Colon (tissue), 2 donors: ENCODE data around the gene TWNK.
"Not testable (repeated sequence)": the region's sequence is repeated elsewhere in the genome, so short reads cannot be mapped to it uniquely, and the experiment has no call there.

Source experiments
- FAIRE-seq: peaks from 2 replicates; lab custom pipeline; 2012; peaks lifted over from hg19 to GRCh38; lab: Jason Lieb, UNC
- donor health status: control.
- donor health status: control.

Gene TWNK

GRCh38 chr10:101030496-101031127, 43.3 kb downstream of the TWNK start:
- no peak for FAIRE-seq

DNA sequence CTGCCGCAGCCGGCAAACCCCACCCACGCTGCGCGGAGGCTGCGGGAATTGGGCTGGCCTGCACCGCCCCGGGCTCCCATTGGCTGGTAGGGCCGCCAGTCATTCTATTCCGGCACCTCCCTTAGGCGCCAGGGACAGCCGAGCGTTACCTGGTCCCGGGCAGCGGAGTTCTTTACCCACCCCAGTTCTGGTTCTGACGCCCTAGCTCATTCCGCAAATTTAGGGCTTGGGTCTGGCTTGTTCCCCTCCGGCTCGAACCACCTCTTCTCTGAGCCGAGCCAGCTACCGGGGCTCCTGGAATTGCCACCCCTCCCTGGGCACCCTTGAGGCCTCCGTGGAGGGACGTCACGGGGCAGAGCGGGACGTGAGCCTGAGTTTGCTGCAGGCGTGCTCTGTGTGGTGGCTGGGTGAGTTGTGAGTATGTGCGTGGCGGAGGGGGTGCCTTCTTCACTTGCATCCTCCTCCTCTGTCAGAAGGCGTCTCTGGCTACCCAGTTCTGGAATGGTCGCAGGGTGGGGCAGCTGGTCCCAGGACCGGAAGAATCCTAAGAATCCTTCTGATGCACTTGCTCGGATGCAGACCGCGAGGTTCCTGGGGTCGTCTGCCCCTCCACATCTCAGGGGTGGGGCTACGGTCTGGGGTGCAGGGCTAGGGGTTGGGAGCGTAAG, 43.9 kb downstream of the TWNK start, which contains the start of the genes PDZD7 and SFXN3:
Gene PDZD7, minus strand, starts transcription at position 2 of the 668 bp plus-strand sequence. CDS start 910 bp downstream, outside the sequence.
Gene SFXN3, plus strand, starts transcription at position 107 of the 668 bp plus-strand sequence. CDS start 3,461 bp downstream, outside the sequence.
- FAIRE-seq, result no peak

GRCh38 chr10:101031796-101032636, 44.7 kb downstream of the TWNK start:
- no peak for FAIRE-seq

GRCh38 chr10:101032637-101033224, 45.4 kb downstream of the TWNK start:
- FAIRE-seq, result no peak

DNA sequence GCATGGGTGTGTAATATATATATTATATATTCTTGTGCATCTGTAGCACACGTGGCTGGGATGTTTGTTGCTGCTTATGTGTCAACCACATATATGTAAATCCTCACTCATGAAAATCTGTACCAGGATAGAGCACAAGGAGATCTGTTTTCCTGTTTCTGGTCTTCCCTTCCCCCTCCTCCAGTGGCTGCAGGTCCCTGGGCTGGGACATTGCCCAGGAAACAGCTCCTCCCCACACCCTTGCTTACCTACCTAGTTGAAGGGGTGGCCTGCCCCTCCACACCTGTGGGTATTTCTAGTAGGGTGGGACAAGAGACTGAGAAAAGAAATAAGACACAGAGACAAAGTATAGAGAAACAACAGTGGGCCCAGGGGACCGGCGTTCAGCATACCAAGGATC, 45.9 kb downstream of the TWNK start:
- no peak for FAIRE-seq

GRCh38 chr10:101034404-101034803, 47.1 kb downstream of the TWNK start:
- FAIRE-seq, result not testable (repeated sequence)

DNA sequence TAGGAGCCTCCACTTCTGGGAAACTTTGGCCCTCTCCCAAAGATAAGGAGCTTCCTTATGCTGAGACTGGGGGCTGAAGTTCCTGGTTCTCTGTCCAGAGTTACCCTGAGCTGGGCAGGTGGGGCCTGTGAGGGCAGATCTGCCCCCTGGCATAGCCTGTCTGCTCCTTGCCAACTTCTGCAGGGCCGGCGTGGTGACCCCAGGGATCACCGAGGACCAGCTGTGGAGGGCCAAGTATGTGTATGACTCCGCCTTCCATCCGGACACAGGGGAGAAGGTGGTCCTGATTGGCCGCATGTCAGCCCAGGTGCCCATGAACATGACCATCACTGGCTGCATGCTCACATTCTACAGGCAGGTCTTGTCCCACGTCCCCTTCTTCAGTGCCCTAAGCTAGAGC, 48.0 kb downstream of the TWNK start:
- FAIRE-seq, result no peak

- FAIRE-seq, result no peak
These were observed 48.8 kb downstream of the TWNK start for GRCh38 chr10:101035916-101036702.

DNA sequence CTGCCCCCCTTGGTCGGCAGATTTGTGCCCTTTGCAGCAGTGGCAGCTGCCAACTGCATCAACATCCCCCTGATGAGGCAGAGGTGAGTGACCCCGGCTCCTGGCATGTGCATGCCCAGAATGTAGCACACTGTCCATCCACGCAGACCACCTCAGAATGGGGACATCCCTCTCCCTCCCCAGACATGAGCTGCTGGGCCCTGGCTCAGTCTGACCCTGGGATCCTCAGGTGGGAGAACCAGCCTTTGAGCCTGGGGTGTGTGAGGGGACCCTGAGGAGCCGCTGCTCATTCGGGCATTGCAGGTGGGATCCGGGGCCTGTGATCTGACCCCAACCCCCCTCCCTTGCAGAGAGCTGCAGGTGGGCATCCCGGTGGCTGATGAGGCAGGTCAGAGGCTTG, 49.4 kb downstream of the TWNK start:
- FAIRE-seq, result no peak

DNA sequence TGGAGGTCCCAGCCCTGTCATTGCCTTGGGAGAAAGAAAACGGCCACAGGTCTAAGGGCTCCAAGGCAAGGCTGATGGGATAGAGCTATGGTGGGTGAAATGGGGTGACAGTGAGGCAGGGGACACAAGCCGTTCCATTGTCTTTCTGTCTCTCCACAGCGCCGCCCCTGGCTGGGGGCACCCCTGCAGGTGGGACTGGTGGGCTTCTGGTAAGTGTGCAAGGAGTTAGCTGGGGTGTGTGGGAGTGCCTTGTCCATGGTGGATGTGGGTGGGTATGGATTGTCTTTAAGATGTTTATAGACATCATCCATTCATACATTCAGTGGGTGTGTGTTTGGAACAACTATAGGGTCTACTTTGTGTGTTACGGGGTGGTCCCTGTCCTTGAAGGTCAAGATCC, 51.1 kb downstream of the TWNK start:
- no peak for FAIRE-seq

DNA sequence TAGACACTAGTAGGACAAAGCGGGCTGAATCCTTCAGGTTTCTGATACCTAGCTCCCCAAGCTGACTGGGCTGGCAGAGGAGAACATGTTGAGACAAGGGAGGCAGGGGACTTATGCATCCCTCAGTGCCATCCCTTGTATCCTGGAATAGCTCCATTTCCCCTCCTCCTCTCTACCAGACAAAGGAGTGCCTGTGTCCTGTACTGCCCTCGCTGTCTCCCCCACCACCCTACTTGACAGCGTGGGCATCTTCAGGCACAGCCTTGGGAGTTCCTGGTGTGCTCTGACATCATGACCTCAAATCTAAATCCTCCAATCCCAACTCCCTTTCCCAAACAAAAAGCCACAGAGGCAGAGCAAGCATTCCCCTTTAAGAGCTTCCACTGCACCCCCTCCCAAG, 52.7 kb downstream of the TWNK start:
- no peak for FAIRE-seq

DNA sequence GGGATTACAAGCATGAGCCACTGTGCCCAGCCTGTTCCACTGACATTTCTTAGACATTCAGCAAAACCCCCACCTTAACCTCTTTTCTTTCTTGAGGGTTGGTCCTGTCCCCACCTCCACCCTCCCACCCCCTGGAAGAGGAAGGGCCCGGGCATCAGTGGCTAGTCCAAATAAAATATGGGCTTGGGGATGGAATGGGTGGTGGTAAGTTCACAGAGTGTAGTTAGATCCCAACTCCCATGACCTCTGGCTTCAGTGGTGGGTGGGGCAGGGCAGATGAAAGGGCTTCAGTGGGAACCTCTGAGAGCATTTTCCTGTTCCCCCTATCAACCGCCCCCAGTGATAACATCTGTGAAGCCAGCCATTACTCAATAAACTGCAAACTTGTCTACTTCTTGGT, 53.5 kb downstream of the TWNK start:
- FAIRE-seq, result no peak

GRCh38 chr10:101041252-101041761, 54.0 kb downstream of the TWNK start:
- no peak for FAIRE-seq

DNA sequence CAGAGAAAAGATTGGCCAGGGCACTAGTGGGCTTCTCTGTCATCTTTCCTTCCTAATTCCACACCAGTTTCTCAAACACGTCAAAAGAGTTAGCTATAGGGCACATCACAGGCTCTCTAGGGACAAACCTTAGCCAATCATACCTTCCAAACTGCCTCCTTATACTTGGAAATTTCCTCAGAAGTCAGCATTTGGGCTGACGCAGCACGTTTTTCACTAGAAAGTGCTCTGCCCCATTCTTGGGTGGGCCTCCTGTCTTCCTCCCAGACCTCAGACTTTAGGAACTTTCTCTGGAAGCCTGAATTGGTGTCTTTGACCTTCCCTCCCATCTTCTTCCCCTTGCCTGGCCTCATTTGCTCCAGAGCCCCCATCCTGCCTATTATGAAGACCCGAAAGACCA, 54.8 kb downstream of the TWNK start:
- no peak for FAIRE-seq

DNA sequence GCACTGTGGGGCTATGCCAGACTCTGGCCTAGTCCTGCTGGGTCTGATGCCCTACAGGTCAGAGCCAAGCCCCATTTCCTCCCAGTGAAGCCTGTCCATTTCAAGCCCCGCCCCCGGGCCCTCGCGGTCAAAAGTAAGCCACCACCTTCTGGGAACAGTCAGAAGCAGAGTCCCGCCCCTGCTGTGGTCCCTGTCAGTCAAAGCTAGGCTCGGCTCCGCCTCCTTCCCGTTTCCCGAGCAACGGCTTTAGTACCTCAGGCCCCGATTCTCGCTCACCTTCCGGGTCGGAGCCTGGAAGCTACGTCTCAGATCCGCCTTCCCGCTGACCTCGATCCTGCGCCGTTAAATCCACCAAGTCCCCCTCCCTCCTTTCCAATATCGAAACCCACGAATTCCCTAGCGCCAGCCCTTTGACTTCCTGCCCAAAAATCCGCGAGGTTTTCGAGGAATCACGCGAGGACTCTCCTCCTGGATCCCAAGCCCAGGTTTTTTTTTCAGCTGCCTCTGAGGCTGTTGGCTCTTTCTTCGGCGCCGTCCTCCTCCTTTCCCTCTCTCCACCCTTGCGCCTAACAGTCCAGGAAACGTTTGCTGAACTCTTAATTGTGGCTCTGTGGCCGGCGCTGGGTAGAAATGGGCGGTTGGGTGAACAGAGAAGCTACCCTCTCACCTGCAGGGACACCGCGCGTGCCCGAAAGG, 55.5 kb downstream of the TWNK start:
- no peak for FAIRE-seq

DNA sequence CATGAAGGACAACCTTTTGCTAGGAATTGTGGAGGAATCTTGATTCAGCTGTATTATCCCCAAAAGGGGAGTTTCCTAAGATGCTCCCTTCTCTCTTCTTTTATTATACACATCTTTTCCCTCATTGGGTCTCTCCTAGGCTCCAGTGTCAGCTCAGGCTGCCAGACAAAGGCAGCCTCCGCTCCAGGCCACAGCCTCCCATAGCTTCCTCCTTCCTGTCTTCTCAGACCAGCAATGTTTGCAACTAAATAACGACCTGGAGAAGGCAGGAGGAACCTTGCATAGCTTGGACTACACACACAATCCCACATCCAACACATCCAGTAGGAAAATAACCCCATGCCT, 56.0 kb downstream of the TWNK start:
- no peak for FAIRE-seq
